Immature natural killer cell (primary cell): ENCODE data around the gene ADCY5. TPM values are rescaled to one million over a fixed set of nuclear protein-coding genes. Genes with fewer than 3 reads are reported as not detected.
A peak's percentile ranks its signal among the peaks of the same experiment; 100 is the strongest.

ENCODE experiments used
- DNase-seq, 3 donors: peaks; one replicate each; pipeline ENCODE4 v3.0.0; 2022; ENCODE audit warnings: mixed read lengths in 1 of 3
- H3K27ac Mint-ChIP-seq, 6 donors: one replicate each; pipeline ENCODE4 v1.8.0; 2020; ENCODE audit warnings: mixed read lengths in 6 of 6, mild to moderate bottlenecking in 5 of 6, inconsistent platforms in 4 of 6, moderate library complexity in 3 of 6
- H3K27me3 Mint-ChIP-seq, 3 donors: one replicate each; pipeline ENCODE4 v1.8.0; 2020 to 2021; ENCODE audit warnings: low read depth in 3 of 3, mild to moderate bottlenecking in 3 of 3, mixed read lengths in 3 of 3, moderate library complexity in 3 of 3, inconsistent platforms in 1 of 3
- H3K36me3 Mint-ChIP-seq, 3 donors: one replicate each; pipeline ENCODE4 v1.8.0; 2020; ENCODE audit warnings: mixed read lengths in 3 of 3, inconsistent platforms in 2 of 3, mild to moderate bottlenecking in 2 of 3
- H3K4me1 Mint-ChIP-seq, 2 donors: one replicate each; pipeline ENCODE4 v1.8.0; 2020; ENCODE audit warnings: inconsistent platforms in 2 of 2, mild to moderate bottlenecking in 2 of 2, mixed read lengths in 2 of 2, moderate library complexity in 1 of 2
- H3K4me3 Mint-ChIP-seq, 5 donors: one replicate each; pipeline ENCODE4 v1.8.0; 2020; ENCODE audit warnings: mild to moderate bottlenecking in 5 of 5, mixed read lengths in 5 of 5, inconsistent platforms in 3 of 5, moderate library complexity in 3 of 5
- H3K9me3 Mint-ChIP-seq, 6 donors: one replicate each; pipeline ENCODE4 v1.8.0; 2020; ENCODE audit warnings: mild to moderate bottlenecking in 6 of 6, mixed read lengths in 6 of 6, inconsistent platforms in 4 of 6, moderate library complexity in 3 of 6
- polyA plus RNA-seq, 3 donors: library from polyadenylated mRNA; unstranded; fragments of 300-500 nt; fragmentation: Illumina TruSeq; gene quantifications; one replicate each; pipeline ENCODE4 v1.2.3, GENCODE V29; 2021

ADCY5 gene
- polyA plus RNA-seq, 3 donors from 2014 or later: 0.03 TPM; not detected in 2

GRCh38 chr3:123295901-123296250 is 153.0 kb downstream of the ADCY5 start:
- H3K4me3 Mint-ChIP-seq: no peak overlapping the region
- no peaks in the 10 kb centered on the region for H3K36me3 Mint-ChIP-seq
- no peaks in the 10 kb centered on the region for H3K4me1 Mint-ChIP-seq
- H3K27me3 Mint-ChIP-seq: peaks cover 0 to 2% (median 0%) of the 10 kb centered on the region in 3 donors
- H3K27ac Mint-ChIP-seq: no peak overlapping the region
- no peak for DNase-seq
- no peaks in the 10 kb centered on the region for H3K9me3 Mint-ChIP-seq

GRCh38 chr3:123295171-123295900 is 153.6 kb downstream of the ADCY5 start:
- Mint-ChIP-seq H3K4me3 (no peak overlapping the region), H3K4me1 (no peaks in the 10 kb centered on the region), H3K36me3 (no peaks in the 10 kb centered on the region), H3K9me3 (no peaks in the 10 kb centered on the region), H3K27me3 (peaks cover 0 to 2% (median 2%) of the 10 kb centered on the region in 3 donors), H3K27ac (no peak overlapping the region)
- DNase-seq: no peak

GRCh38 chr3:123294296-123294938 is 154.5 kb downstream of the ADCY5 start:
- Mint-ChIP-seq H3K27me3 (peaks cover 1 to 4% (median 2%) of the 10 kb centered on the region in 3 donors), H3K4me1 (no peaks in the 10 kb centered on the region), H3K27ac (no peak overlapping the region), H3K9me3 (no peaks in the 10 kb centered on the region), H3K4me3 (no peak overlapping the region), H3K36me3 (no peaks in the 10 kb centered on the region)
- no peak for DNase-seq

- H3K9me3 Mint-ChIP-seq: no peaks in the 10 kb centered on the region
- no peaks in the 10 kb centered on the region for H3K4me1 Mint-ChIP-seq
- no peak overlapping the region for H3K4me3 Mint-ChIP-seq
- no peaks in the 10 kb centered on the region for H3K36me3 Mint-ChIP-seq
- DNase-seq: no peak
- peaks cover 1 to 4% (median 2%) of the 10 kb centered on the region in 3 donors for H3K27me3 Mint-ChIP-seq
- H3K27ac Mint-ChIP-seq: no peak overlapping the region
Measured at GRCh38 chr3:123292321-123293310, 156.3 kb downstream of the ADCY5 start.

- H3K36me3 Mint-ChIP-seq: no peaks in the 10 kb centered on the region
- no peaks in the 10 kb centered on the region for H3K4me1 Mint-ChIP-seq
- DNase-seq: no peak
- H3K9me3 Mint-ChIP-seq: no peaks in the 10 kb centered on the region
- no peak overlapping the region for H3K4me3 Mint-ChIP-seq
- H3K27ac Mint-ChIP-seq: no peak overlapping the region
- peaks cover 0 to 4% (median 1%) of the 10 kb centered on the region in 3 donors for H3K27me3 Mint-ChIP-seq
Measured at GRCh38 chr3:123291404-123291803, 157.5 kb downstream of the ADCY5 start.

- Mint-ChIP-seq H3K27me3 (peaks cover 0 to 6% (median 1%) of the 10 kb centered on the region in 3 donors), H3K4me3 (no peak overlapping the region), H3K27ac (no peak overlapping the region), H3K36me3 (no peaks in the 10 kb centered on the region), H3K9me3 (no peaks in the 10 kb centered on the region), H3K4me1 (no peaks in the 10 kb centered on the region)
- DNase-seq: no peak
Measured at GRCh38 chr3:123290962-123291361, 157.9 kb downstream of the ADCY5 start.

- H3K36me3 Mint-ChIP-seq: no peaks in the 10 kb centered on the region
- no peak for DNase-seq
Measured at GRCh38 chr3:123290107-123290930, 158.6 kb downstream of the ADCY5 start.

GRCh38 chr3:123289391-123290106 is 159.3 kb downstream of the ADCY5 start:
- Mint-ChIP-seq H3K27ac (no peak overlapping the region), H3K27me3 (peaks cover 0 to 6% (median 1%) of the 10 kb centered on the region in 3 donors), H3K9me3 (no peaks in the 10 kb centered on the region), H3K4me1 (no peaks in the 10 kb centered on the region), H3K36me3 (no peaks in the 10 kb centered on the region), H3K4me3 (no peak overlapping the region)
- no peak for DNase-seq

More at GRCh38 chr3:123290107-123290930, 158.6 kb downstream of the ADCY5 start:
- Mint-ChIP-seq H3K27ac (no peak overlapping the region), H3K4me1 (no peaks in the 10 kb centered on the region), H3K27me3 (peaks cover 0 to 6% (median 1%) of the 10 kb centered on the region in 3 donors), H3K9me3 (no peaks in the 10 kb centered on the region), H3K4me3 (no peak overlapping the region)

GRCh38 chr3:123287962-123288302 is 161.0 kb downstream of the ADCY5 start:
- Mint-ChIP-seq H3K9me3 (no peaks in the 10 kb centered on the region), H3K4me1 (no peaks in the 10 kb centered on the region), H3K36me3 (no peaks in the 10 kb centered on the region), H3K4me3 (no peak overlapping the region), H3K27me3 (peaks cover 0 to 6% (median 1%) of the 10 kb centered on the region in 3 donors), H3K27ac (no peak overlapping the region)
- no peak for DNase-seq

- DNase-seq: no peak
- H3K9me3 Mint-ChIP-seq: no peaks in the 10 kb centered on the region
- H3K4me3 Mint-ChIP-seq: no peak overlapping the region
- H3K27ac Mint-ChIP-seq: no peak overlapping the region
- H3K36me3 Mint-ChIP-seq: no peaks in the 10 kb centered on the region
- H3K4me1 Mint-ChIP-seq: no peaks in the 10 kb centered on the region
- peaks cover 0 to 6% (median 1%) of the 10 kb centered on the region in 3 donors for H3K27me3 Mint-ChIP-seq
Measured at GRCh38 chr3:123287051-123287961, 161.6 kb downstream of the ADCY5 start.

GRCh38 chr3:123286308-123287023 is 162.4 kb downstream of the ADCY5 start:
- Mint-ChIP-seq H3K27ac (no peak overlapping the region), H3K27me3 (peaks cover 0 to 6% (median 1%) of the 10 kb centered on the region in 3 donors), H3K4me1 (no peaks in the 10 kb centered on the region), H3K9me3 (no peaks in the 10 kb centered on the region), H3K36me3 (no peaks in the 10 kb centered on the region), H3K4me3 (no peak overlapping the region)
- peak in 2 of 3 donors; percentile 1 to 13 for DNase-seq
